Bronchial epithelial cell (primary cell): ENCODE measurements around the gene HOXB3. TPM values are rescaled to one million over a fixed set of nuclear protein-coding genes. Genes with fewer than 3 reads are reported as not detected.

Experiments used
- DNase-seq: peaks from one replicate; pipeline ENCODE4 v3.0.0-alpha.2; 2010; ENCODE audit warnings: low read depth
- FAIRE-seq: peaks from 2 replicates; lab custom pipeline; 2011; peaks lifted over from hg19 to GRCh38; lab: Jason Lieb, UNC
- H3K27me3 ChIP-seq: 2 replicates; pipeline ENCODE4 v1.5.1; 2011; ENCODE audit warnings: low read length; ENCODE audit not compliant: control insufficient read depth, insufficient read depth
- H3K36me3 ChIP-seq: 2 replicates; pipeline ENCODE4 v1.5.1; 2011; ENCODE audit warnings: low read length; ENCODE audit not compliant: control insufficient read depth, insufficient read depth
- H3K4me3 ChIP-seq: 2 replicates; pipeline ENCODE4 v1.5.1; 2011; ENCODE audit warnings: mild to moderate bottlenecking, low read depth, low read length, control low read depth
- total RNA-seq: library from RNA; depleted of rRNA; stranded (reverse); fragments of >200 nt; gene quantifications from 2 replicates; pipeline ENCODE4 v1.2.1, GENCODE V29; 2014
- TF ChIP-seq, protein P1 (sequence below): IDR thresholded peaks from 2 replicates; pipeline ENCODE4 v1.5.1; 2011; ENCODE audit warnings: mild to moderate bottlenecking, moderate library complexity, low read length, control low read depth, inconsistent platforms; ENCODE audit not compliant: insufficient read depth, severe bottlenecking

HOXB3 gene
- total RNA-seq, 1 donor from 2014 or later, result not detected

DNA sequence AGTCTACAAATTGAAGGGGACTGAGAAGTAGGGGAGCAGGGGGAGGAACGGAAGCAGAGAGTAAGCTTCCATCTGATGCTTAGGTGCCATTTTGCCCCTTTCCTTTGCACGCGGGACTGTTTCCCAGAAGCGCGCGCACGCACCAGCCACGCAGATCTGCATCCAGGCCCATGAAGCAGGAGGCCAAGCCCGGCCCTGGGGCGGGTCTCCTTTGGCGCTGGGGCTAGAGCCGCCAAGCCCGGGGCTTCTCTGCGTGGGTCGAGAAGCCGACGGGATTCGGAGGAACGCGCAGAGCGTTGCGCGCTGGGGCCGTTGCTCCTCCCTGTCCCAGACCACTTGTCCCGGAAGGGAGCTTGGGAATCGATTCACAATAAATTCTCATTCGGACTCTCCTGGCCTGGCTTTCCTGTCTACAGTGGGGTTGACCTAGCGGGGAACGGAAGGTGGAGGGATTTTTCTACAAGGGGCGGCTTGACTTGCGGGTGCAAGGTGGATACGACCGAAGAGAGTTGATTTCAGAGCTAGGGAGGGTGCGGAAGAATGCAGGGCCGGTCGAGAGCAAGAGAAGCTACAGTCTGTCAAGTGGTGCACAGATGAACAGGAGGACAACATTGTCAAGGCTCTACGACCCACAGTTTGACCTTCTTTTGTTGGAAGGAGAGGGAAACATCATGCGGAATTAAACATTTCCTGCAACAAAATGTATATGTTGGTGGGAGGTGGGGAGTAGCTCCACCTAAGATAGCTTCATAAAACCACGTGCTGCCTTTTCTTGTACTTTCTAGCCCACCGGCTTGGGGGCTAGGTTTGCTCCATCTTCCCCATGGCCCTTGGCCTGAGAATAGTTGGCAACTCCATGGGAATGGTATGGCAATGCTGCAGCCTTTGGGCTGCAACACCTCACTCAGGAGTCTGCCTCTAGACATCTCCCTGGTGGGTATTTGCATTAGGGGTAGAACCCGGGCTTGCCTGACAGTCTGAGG lies 31.7 kb upstream of the HOXB3 start:
- Histone ChIP-seq H3K27me3 (peaks cover 85% of the 10 kb centered on the region), H3K36me3 (no peaks in the 10 kb centered on the region), H3K4me3 (no peak overlapping the region)
- TF ChIP-seq, protein P1, sequence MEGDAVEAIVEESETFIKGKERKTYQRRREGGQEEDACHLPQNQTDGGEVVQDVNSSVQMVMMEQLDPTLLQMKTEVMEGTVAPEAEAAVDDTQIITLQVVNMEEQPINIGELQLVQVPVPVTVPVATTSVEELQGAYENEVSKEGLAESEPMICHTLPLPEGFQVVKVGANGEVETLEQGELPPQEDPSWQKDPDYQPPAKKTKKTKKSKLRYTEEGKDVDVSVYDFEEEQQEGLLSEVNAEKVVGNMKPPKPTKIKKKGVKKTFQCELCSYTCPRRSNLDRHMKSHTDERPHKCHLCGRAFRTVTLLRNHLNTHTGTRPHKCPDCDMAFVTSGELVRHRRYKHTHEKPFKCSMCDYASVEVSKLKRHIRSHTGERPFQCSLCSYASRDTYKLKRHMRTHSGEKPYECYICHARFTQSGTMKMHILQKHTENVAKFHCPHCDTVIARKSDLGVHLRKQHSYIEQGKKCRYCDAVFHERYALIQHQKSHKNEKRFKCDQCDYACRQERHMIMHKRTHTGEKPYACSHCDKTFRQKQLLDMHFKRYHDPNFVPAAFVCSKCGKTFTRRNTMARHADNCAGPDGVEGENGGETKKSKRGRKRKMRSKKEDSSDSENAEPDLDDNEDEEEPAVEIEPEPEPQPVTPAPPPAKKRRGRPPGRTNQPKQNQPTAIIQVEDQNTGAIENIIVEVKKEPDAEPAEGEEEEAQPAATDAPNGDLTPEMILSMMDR, result no peak
- DNase-seq, result no peak
- FAIRE-seq, result no peak

DNA sequence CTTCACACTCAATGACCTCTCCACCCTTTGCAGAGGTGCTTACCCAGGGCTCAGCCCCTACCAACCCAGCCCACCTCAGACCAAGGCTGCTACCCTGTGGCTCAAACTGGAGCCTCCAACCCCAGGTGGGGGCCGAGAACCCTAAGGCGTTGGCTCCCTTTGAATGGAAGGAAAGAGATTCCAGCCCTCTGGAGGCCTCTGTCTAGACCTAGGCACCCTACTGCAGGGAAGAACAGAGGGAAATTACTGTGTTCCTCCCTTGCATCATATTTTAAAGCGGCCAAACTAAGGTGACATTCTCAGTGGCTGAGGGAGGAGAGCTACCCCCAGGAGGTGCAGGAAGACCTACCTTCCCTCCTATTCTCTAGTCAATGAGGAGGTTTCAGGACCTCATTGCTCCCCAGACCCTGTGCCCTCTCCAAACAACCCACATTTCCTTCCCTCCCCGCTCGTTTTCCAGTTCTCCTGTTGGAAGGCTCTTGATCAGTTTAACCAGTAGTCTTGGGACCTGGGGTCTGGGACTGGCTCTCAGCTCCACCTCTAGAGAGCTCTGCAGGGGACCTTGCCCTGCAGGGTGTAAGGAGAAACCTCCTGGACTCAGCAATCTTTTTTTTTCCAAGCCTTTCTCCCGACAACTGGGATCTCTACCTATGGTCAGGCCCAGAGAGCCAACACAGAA lies 30.6 kb upstream of the HOXB3 start:
- H3K36me3 ChIP-seq, result no peaks in the 10 kb centered on the region
- no peak overlapping the region for H3K4me3 ChIP-seq
- FAIRE-seq, result no peak
- peaks cover 89% of the 10 kb centered on the region for H3K27me3 ChIP-seq
- TF ChIP-seq, protein P1, result no peak
- DNase-seq, result no peak

DNA sequence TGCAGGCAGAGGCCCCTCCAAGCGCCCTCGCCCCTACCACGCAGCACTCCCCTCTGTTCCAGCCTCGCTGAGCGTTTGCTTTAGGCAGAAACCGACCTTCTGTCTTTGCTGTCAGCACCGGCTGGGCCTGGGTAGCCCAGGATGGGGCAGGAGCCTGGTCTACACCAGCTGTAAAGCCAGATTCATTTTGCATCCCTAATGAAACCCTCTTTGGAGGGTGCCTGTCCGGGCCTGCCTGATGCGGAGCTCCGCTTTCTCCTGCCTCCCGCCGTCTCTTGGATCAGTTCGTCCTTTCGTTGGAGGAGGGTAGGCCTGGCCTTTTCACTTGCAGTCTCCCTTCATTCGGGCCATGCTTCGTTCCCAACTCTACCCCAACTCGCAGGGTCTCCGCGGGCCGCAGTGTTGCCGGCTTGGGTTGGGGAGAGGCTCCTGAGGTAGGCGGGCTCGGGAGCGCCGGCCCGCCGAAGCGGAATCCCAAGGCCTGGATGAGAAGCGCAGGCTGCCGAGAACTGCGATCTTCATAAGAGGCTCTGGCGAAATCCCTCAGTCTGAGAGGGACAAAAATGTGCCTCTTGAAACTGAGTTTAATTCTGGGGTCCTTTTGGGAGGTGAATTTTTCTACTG lies 29.9 kb upstream of the HOXB3 start:
- H3K27me3 ChIP-seq, result peaks cover 89% of the 10 kb centered on the region
- FAIRE-seq, result no peak
- no peak overlapping the region for H3K4me3 ChIP-seq
- no peak for DNase-seq
- TF ChIP-seq, protein P1, result no peak
- no peaks in the 10 kb centered on the region for H3K36me3 ChIP-seq

DNA sequence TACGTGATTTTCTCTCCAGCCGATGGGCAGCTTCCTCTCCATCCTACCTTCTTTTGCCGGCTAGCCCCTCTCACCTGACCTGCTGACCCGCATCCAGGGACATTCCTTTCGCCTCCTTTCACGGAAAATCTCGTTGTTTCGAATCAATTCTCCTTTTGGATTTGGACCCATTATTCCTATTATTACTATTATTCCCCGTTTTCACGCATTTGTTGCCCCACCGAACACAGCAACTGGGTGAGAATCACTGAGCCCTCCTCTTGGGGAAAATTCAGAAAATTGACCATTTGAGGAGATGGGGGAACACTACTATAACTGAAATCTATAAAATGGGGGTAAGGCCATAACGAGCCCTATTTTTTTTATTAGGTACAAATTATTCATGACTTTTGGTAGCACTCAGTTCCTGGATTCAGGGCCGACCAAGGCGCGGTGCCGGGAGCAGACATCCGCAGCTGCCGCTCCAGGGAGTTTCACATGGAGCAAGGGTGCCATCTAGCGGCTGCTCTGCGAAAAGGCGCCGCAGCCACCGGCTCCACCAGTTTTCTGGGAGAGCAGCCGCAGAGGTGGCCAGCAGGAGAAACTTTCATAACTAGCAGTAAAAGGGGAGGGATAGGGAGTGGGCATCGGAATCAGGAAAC lies 28.3 kb upstream of the HOXB3 start:
- H3K36me3 ChIP-seq, result no peaks in the 10 kb centered on the region
- no peak overlapping the region for H3K4me3 ChIP-seq
- H3K27me3 ChIP-seq, result peaks cover 86% of the 10 kb centered on the region
- FAIRE-seq (no peak), DNase-seq (peak; percentile 46)
- TF ChIP-seq, protein P1, result peak; percentile 89

DNA sequence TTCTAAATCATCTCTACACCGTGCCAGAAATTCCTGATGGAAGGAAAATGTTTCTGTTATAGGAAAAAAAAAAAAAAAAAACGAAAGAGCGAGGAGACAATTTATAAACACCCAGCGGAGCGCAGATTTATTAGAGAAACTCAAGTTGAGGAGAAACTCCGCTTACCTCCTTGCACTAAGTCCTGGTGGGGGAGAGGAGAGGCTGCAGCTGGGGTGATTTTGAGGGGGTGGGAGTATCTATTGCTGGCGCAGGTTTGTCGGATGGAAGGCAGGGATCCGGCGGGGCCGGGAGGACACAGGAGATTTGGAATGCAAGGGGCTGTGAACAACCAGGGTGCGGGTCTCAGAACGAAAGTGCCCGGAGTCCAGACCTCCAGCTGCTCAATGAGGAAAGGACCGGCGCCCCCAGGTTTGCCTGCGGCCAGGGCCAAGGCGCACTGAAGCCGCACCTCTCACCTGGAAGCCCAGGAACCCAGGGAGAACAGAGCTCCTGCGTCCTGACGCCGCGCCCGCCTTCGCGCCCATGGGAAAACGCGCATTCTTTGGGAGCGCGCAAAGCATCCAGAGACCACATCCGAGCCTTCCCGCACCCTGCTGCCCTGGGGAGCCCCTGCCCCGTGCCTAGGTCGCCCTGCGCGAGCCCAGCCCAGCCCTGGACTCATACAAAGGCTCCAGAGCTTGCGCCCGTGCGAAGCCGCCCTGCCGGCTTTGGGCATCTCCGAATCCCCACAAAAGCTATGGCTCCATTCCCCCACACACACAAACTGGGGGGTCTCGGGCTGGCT lies 27.6 kb upstream of the HOXB3 start:
- Histone ChIP-seq H3K27me3 (peaks cover 83% of the 10 kb centered on the region), H3K36me3 (no peaks in the 10 kb centered on the region), H3K4me3 (no peak overlapping the region)
- DNase-seq (no peak), FAIRE-seq (no peak)
- TF ChIP-seq, protein P1, result no peak
